ENCODE measurements around the gene RAMP3. TPM values are rescaled to one million over a fixed set of nuclear protein-coding genes. Genes with fewer than 3 reads are reported as not detected.

Gene RAMP3
- total and polyA plus RNA-seq, 9 of the 15 experiments (the other 6 are each of a cell fraction or from before 2014, with no cell fraction given), result not detected

DNA sequence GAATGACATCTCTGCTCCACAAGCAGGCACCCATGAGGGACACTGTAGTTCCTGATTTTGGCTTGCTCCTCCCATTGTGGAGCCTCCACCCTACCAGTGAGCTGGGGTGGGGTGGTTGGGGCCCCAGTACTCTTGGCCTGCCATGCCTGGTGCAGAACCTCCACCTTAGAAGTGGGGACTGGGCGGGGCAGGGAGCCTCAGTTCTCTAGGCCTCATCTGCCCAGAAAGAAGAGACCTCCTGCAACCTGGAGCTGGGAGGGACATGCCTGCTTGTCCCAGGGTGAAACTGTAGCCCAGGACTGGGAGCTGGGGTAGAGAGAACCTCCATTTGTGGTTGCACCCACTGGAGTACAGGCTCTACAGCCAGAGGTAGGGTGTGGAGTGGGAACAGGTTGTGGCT is 14.4 kb downstream of the RAMP3 start (continued):
- TF ChIP-seq, protein P1, sequence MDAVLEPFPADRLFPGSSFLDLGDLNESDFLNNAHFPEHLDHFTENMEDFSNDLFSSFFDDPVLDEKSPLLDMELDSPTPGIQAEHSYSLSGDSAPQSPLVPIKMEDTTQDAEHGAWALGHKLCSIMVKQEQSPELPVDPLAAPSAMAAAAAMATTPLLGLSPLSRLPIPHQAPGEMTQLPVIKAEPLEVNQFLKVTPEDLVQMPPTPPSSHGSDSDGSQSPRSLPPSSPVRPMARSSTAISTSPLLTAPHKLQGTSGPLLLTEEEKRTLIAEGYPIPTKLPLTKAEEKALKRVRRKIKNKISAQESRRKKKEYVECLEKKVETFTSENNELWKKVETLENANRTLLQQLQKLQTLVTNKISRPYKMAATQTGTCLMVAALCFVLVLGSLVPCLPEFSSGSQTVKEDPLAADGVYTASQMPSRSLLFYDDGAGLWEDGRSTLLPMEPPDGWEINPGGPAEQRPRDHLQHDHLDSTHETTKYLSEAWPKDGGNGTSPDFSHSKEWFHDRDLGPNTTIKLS (IDR thresholded peaks at IDR 0.05; ENCODE audit: borderline replicate concordance, low read depth), result no peak
- no peak for TF ChIP-seq LCOR (CRISPR knock-in tag; IDR thresholded peaks at IDR 0.05)
- no peak for TF ChIP-seq ZNF444 (CRISPR knock-in tag; IDR thresholded peaks at IDR 0.05)
- no peak for TF ChIP-seq E2F3 (CRISPR knock-in tag; IDR thresholded peaks at IDR 0.05)
- TF ChIP-seq BDP1 (IDR thresholded peaks at IDR 0.05; ENCODE audit: insufficient read depth, insufficient read length), result no peak
- no peak for TF ChIP-seq CAMTA2 (CRISPR knock-in tag; conservative IDR thresholded peaks at IDR 0.05)
- TF ChIP-seq, protein P2, sequence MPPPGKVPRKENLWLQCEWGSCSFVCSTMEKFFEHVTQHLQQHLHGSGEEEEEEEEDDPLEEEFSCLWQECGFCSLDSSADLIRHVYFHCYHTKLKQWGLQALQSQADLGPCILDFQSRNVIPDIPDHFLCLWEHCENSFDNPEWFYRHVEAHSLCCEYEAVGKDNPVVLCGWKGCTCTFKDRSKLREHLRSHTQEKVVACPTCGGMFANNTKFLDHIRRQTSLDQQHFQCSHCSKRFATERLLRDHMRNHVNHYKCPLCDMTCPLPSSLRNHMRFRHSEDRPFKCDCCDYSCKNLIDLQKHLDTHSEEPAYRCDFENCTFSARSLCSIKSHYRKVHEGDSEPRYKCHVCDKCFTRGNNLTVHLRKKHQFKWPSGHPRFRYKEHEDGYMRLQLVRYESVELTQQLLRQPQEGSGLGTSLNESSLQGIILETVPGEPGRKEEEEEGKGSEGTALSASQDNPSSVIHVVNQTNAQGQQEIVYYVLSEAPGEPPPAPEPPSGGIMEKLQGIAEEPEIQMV (tag; conservative IDR thresholded peaks at IDR 0.05; ENCODE audit: low read depth), result no peak

DNA sequence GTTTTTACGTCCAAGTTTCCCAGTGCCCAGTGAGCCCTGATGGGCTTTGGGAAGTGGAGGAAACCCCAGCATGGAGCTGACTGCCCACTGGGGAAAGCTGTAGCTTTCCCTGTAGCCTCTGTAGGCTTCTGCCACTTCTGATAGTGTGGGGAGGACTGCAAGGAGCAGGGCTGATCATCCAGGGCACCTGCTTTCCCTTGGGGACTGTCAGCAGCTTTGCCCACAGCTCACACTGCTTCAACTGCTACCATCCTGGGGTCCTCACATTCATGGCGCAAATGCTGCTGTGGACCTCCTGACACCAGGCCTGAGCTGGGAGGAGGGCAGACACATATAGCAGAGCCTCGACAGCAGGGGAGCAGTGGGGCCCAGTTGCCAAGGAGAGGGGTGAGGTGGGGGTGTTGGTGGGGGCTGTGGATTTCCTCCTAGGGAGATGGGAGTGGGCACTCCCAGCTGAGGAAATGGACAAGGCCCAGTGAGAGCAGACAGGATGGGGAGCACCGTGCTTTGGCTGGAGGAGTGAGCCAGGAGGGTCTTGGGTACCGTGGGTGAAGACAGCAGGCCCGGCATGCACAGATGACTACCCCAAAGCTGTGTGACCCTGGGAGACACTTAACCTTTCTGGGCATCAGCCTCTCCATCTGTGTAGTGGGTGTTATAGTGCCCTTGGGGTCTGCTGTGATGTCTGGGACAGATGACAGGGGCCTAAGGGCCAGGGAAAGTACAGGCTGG is 16.2 kb downstream of the RAMP3 start:
- no peak overlapping the region for H3K4me2 ChIP-seq (ENCODE audit: insufficient read depth, low read length)
- no peak for ATAC-seq
- ChIA-PET POLR2A (no interaction called here), CTCF (ENCODE audit: low intra/inter-chr PET ratio) (no interaction called here)
- no peaks in the 10 kb centered on the region for H3K79me2 ChIP-seq (ENCODE audit: control insufficient read depth, insufficient read depth, low read length)
- BruUV-seq (replicated peaks), result no TSS peak
- H3K9ac ChIP-seq (ENCODE audit: insufficient read depth in 1 of 2, low read depth in 2 of 2, low read length in 2 of 2), result no peak overlapping the region
- H4K20me1 ChIP-seq (replicated peaks; ENCODE audit: control insufficient read depth, insufficient read depth, low read length), result no peaks in the 10 kb centered on the region
- peaks cover 4% of the 10 kb centered on the region for H3K9me1 ChIP-seq (ENCODE audit: control insufficient read depth, insufficient read depth, low read length)
- intact Hi-C loops (cut with micrococcal nuclease), result no loop called here
- no peak for DNase-seq (ENCODE audit: extremely low read depth in 1 of 4, low spot score in 3 of 4)
- TF ChIP-seq ZNF253 (CRISPR knock-in tag; conservative IDR thresholded peaks at IDR 0.05) (no peak), NR2F6 (CRISPR knock-in tag; IDR thresholded peaks at IDR 0.05) (no peak)
- TF ChIP-seq, protein P3, sequence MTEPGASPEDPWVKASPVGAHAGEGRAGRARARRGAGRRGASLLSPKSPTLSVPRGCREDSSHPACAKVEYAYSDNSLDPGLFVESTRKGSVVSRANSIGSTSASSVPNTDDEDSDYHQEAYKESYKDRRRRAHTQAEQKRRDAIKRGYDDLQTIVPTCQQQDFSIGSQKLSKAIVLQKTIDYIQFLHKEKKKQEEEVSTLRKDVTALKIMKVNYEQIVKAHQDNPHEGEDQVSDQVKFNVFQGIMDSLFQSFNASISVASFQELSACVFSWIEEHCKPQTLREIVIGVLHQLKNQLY (CRISPR knock-in tag; conservative IDR thresholded peaks at IDR 0.05), result no peak
- no peak for FAIRE-seq
- in situ Hi-C loops (cut with MboI), result loop anchor here (25.0 kb wide), 1 partner anchor 689 kb away; the partner anchor contains the start of gene CCDC201
- no peaks in the 10 kb centered on the region for H3K36me3 ChIP-seq (ENCODE audit: control insufficient read depth, insufficient read depth, low read length)
- WGBS (ENCODE audit: insufficient coverage, low coverage, missing lambda C conversion rate), result 0% methylated on average over 6 of the region's 6 CpGs
- H3K4me3 ChIP-seq, result no peak overlapping the region
- peaks cover 0 to 33% of the 10 kb centered on the region in 2 experiments; a peak in 2 of 5 replicates for H3K27me3 ChIP-seq (ENCODE audit: control insufficient read depth in 2 of 2, insufficient read depth in 2 of 2, low read length in 2 of 2)
- H3K4me1 ChIP-seq (replicated peaks in 1 of 2; ENCODE audit: control insufficient read depth in 2 of 2, insufficient read depth in 2 of 2, low read length in 2 of 2), result 0 out of 5 replicates have a peak, but pooled peaks cover 0 to 2% of the 10 kb centered on the region in 2 experiments
- H3K9me3 ChIP-seq (replicated peaks; ENCODE audit: control insufficient read depth, insufficient read depth, low read depth, low read length), result no peaks in the 10 kb centered on the region
- H2AFZ ChIP-seq (ENCODE audit: low read depth, low read length), result no peak overlapping the region
- H3K27ac ChIP-seq (ENCODE audit: extremely low read depth, low read depth, low read length), result no peak overlapping the region
